ENCODE data around the gene RAB3D.

RAB3D gene

DNA sequence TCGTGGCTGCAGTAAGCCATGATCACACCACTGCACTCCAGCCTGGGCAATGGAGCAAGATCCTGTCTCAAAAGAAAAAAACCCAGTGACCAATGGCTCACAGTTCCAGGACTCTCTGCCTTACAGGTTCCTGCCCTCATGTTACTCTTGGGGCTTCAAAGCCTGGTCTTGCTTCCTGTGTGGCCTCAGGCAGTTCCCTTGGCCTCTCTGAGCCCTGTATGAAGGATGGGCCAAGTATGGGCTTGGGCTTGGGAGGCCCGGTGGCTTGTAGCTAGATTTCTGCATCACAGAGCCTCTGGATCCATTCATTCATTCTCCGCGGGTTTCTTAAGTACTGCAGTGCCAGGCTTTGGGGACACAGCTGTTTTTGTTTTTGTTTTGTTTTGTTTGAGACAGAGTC is 44.3 kb downstream of the RAB3D start:
- DNase-seq = no peak

DNA sequence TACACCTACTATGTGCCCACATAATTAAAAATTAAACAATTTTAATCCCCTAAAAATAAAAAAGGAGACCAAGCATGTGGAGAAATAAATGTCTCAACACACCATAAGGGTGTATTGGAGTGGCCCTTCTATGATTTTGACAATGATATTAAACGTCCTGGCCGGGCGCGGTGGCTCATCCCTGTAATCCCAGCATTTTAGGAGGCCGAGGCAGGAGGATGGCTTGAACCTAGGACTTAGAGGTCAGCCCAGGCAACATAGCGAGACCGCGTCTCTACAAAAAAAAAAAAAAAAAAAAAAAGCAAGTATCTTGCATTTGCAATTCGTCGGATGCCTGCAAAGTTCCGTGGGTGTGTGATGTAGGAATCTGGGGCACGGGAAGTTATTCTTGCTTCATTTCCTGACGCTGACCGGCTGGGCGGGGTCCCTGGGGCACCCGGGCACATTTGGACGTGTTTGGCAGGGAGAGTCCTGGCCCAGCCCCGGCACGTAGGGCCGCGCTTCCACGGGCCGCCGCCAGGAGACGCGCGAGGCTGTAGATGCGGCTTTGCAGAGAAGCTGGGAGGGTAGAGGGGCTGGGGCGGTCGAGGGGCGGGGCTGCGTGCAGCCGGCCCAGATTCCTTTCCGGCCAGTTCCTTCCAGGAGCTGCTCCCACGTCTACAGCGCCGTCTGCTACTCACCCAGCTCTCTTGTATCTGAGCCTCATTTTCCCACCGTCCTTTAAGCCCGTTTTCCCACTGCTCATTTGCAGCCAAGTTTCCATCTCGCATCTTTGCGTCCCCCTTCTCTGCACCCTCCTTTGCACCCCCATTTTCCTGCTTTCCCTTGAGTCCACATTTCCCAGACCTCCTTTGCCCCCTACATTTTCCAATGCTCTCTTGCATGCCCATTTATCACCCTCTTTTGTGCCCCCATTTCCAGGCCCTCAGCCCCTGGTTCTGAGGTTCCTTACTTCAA is 45.7 kb downstream of the RAB3D start:
- DNase-seq = peak; percentile 87

DNA sequence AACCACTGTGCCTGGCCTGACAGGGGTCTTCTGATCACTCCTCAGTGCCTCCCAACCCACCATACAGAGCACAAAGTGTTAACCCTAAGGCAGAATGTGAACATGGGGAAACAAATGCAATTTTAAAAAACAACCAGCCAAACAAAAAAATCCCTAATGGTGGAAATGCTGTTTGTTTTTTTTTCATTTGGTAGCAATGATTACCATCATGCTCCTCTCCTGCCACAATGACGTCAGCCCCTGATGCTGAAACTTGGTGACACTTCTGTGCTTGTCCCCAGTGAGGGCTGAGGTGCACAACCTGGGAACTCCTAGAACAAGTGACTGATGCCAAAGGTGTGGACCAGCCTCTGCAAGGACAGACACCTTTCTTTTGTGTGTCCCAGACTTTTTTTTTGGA is 47.5 kb downstream of the RAB3D start:
- DNase-seq = no peak

DNA sequence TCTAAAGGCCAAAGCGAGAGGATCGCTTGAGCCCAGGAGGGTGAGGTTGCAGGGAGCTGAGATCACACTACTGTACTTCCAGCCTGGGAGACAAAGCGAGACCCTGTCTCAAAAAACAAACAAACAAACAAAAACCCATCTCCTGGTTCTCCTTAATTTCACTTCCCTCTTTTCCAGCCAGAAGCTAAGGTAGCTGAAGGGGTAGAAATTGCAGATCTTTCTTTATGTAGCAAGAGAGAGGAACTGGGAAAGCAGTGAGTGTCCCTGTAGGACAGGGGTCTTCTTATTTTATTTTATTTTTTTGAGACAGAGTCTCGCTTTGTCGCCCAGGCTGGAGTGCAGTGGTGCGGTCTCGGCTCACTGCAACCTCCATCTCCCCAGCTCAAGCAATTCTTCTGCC is 48.0 kb downstream of the RAB3D start:
- DNase-seq = no peak

DNA sequence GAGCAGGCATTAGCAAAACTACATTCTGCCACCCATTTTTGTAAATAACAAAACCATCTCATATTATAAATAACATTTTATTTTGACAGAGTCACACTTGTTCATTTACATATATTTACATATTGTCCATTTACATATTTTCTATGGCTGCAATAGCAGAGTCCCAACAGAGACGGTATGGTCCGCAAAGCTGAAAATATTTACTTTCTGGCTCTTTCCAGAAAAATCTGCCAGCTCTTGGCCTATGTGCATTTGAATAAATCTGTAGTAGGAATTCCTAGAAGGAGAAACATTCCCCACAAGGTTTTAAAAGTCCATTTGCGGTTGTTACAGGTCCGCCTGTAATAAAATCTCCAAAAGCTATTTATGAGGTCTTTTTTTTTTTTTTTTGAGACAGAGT is 49.2 kb downstream of the RAB3D start:
- no peak for DNase-seq

DNA sequence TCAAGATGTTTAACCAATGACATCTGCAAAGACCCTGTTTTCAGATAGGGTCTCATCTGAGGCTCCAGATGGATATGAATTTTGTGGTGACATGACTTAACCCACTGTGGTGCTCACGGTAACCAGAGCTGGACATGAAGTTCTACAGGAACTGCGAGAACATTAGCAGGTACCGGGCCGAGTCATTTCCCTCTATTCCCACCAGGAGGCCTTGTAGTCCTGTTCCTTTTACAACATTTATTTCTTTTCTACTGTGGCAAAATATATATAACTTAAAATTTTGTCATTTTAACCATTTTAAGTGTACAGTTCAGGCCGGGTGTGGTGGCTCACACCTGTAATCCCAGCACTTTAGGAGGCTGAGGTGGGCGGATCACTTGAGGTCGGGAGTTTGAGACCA is 51.1 kb downstream of the RAB3D start:
- no peak for DNase-seq

DNA sequence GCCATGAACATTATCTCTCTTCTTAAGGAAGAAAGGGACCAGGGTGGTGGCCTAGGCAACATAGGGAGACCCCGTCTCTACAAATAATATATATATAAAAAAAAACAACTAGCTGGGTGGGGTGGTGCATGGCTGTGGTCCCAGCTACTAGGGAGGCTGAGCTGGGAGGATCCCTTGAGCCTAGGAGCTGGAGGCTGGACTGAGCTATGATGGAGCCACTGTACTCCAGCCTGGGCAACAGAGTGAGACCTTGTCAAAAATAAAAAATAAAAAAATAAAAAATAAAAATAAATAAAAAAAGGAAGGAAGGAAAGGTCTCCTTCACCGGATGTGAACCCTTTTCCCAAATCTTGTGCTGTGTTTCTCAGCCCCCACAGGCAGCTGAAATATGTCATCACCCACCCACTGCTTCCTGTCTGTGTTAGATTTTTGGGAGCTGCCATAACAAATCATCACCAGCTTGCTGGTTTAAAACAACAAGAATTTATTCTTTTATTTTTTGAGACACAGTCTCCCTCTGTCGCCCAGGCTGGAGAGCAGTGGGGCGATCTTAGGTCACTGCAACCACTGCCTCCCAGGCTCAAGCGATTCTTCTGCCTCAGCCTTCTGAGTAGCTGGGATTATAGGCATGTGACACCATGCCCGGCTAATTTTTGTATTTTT is 53.0 kb downstream of the RAB3D start:
- no peak for DNase-seq

DNA sequence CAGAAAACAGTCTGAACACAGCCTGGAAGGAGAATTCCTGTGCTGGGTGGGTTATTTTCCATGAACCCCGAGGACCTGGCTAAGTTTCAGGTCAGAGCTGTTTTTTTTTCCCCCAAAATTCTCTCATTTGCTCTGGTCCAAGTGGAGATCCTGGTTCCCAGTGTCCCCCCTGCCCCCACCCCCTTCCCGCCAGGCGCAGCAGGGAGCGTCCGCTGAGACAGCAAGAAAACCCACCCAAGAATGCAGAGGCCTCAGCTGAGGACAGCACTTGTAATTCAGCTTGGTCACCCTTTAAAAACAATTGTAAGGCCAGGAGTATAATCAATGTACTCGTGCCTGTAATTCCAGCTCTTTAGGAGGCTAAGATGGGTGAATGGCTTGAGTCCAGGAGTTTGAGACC is 54.9 kb downstream of the RAB3D start:
- DNase-seq = no peak

DNA sequence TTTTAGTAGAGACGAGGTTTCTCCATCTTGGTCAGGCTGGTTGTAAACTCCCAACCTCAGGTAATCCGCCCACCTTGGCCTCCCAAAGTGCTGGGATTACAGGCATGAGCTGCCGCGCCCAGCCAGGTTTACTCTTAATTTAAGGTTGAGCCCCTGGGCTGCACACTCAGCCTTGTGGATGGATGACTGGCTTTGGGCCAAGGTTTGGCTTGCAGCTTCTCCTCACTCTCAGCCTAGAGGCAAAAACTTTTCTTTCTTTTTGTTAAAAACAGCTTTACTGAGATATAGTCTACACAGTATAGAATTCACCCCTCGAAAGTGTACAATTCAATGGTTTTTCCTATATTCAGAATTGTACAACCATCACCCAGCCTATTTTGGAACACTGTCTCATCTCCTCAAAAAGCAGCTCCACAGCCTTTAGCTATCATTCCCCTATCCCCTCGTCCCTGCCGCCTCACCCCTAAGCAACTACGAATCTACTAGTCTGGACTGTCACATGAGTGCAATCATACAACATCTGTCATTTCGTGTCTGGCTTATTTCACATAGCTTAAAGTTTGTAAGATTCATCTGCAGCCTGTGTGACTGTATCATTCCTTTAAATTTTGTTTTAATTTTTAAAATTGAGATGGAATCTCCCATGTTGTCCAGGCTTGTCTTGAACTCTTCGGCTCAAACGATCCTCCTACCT is 58.0 kb downstream of the RAB3D start:
- no peak for DNase-seq

DNA sequence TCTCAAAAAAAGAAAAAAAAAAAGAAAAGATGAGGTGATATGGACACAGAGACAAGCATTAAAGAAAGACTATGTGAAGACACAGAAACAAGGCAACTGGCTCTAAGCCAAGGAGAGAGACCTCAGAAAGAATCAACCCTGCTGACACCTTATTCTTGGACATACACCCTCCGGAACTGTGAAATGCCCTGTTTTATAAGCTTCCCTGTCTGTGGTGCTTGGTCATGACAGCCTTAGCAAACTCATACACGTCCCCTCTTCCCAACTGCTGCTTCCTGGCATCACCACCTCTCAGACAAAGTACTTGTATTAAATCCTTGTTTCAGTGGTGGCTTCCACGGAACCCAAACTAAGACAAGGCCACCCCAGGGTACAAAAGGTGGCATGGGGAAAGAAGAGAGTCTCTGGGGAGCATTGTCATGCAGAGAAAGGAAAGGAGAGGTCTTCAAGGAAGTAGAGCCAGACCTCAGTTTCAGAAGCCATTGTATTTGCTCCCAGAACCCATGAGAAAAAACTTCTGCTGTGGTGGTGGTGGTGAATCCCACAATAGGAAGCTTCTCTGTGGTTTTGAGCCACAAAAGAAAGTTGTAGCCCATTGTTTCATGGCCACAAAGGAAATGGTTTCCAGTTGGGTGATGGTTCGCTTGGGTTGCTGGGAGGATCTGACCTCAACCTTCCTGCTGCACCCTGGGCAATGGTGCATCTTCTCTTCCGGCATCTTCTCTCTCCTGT is 59.8 kb downstream of the RAB3D start:
- DNase-seq = peak; percentile 53

DNA sequence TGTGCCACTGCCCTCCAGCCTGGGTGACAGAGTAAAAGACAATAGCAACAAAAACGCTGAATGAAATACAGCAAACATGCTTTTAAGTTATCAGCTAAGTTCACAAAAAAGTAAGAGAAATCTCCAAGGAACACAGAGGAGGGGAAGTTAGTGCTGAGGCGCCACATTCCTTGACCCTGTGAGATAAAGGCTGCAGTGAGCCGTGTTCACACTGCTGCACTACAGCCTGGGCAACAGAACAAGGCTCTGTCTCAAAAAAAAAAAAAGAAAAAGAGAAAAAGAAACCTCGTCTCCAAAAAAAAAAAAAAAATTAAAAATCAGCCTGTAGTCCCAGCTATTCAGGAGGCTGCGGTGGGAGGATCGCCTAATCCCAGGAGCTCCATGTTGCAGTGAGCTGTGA is 60.8 kb downstream of the RAB3D start:
- no peak for DNase-seq

DNA sequence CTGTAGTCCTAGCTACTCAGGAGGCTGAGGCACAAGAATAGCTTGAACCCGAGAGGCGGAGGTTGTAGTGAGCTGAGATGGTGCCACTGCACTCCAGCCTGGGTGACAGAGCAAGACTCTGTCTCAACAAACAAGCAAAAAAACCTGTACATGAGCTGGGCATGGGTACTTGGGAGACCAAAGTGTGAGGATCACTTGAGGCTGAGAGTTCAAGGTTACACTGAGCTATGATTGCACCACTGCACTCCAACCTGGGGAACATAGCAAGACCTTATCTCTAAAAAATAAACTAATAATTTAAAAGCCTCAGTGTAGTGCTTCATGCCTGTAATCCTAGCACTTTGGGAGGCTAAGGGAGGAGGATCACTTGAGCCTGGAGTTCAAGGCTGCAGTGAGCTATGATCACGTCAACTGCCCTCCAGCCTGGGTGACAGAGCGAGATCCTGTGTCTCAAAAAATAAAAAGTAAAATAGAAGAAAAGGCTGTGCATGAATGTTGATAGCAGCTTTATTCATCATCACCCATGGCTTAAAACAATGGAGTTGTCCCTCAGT is 64.8 kb downstream of the RAB3D start:
- no peak for DNase-seq

DNA sequence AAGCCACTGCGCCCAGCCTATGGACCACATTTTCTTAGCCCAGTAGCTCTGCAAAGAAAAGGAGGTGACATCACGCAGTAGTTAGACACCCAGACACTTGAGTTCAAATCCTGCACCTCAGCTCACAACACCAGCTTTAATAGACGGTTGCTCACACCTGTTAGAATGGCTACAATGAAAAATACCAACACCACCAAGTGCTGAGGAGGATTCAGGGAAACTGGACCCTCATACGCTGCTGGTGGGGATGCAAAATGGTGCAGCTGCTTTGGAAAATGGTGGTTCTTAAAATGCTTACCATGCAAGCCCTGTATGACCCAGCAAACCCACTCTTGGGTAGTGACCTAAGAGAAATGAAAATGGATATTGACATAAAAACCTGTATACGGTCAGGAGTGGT is 65.5 kb downstream of the RAB3D start:
- DNase-seq = no peak

DNA sequence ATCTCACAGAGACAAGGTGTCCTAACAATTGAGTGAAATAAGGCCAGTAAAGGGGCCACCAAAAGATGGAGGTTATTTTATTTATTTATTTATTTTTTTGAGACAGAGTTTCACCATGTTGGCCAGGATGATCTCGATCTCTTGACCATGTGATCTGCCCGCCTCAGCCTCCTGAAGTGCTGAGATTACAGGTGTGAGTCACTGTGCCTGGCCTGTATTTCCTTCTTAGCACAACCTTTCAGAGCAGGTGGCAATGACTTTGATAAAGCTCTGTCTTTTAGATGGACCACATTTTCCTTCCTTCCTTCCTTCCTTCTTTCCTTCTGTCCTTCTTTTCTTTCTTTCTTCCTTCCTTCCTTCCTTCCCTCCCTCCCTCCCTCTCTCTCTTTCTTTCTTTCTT is 66.2 kb downstream of the RAB3D start:
- DNase-seq = no peak
